GM18861 (cell line): ENCODE measurements around the gene MAP3K8.

Experiments used
- ATAC-seq: cut with Tn5 transposase; IDR thresholded peaks from one replicate; pipeline ENCODE4 v1.9.1; 2021; ENCODE audit not compliant: unreplicated experiment

MAP3K8 gene

DNA sequence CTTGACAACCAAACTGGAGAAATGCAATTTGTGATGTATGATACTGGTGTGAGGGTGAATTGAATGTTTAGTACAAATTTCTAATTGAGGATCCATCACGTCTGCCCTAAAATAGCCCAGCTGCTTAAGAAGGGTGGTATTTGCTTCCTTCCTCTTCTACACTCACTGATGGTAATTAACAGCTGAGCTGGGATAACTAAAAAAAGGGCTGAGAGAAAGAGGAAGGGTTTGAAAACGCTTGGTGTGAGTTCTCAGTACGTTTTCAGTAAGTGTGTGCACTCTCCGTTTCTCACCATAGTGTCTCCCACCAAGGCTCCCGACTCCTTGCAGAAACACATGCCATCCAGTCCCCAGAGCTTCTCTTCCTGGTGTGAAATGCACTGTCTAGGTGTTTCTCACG is 54.3 kb downstream of the MAP3K8 start:
- ATAC-seq = no peak

DNA sequence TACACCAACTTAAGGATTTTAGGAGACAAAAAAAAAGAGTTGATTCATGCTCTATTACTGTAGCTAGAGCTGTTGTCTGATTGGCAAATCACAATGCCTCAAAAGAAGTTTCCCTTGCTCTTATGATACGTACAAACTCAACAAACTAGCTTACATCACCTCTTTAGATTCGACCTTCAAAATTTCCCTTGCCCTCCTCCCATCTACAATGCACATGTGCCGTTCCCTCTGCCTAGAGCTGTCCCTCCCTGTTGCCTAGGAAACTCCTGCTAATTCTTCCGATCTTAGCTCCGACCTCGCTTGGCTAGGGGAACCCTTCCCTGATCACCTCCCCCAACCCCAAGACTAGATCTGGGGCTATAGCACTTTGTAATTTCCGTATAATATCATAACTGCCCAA is 55.4 kb downstream of the MAP3K8 start:
- no peak for ATAC-seq

DNA sequence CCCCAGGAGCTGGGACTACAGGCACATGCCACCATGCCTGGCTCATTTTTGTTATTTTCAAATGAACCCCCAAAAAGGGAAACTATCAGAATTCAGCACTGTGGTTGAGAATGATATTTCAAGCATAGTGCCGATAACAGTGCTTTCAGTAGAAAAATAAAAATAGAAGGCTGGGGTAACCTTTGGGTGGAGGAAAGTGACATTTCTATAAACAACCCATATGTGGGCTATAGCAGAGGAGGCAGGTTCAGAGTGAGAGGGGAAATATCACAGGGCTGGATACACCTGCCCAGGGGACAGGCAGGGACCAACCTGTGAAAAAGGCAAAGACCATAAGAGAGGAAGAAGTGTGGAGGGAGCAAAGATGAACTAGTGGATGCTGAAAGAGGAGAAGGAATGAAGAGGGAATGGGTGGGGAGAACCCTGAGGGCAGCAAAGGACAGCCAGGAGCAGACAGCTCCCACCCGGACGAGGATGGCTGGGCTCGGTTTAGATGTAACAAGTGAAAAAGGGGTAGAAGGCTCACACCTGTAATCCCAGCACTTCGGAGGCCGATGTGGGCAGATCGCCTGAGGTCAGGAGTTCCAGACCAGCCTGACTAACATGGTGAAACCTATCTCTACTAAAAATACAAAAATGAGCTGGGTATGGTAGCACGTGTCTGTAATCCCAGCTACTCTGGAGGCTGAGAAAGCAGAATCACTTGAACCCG is 56.5 kb downstream of the MAP3K8 start:
- peak; percentile 29 for ATAC-seq

DNA sequence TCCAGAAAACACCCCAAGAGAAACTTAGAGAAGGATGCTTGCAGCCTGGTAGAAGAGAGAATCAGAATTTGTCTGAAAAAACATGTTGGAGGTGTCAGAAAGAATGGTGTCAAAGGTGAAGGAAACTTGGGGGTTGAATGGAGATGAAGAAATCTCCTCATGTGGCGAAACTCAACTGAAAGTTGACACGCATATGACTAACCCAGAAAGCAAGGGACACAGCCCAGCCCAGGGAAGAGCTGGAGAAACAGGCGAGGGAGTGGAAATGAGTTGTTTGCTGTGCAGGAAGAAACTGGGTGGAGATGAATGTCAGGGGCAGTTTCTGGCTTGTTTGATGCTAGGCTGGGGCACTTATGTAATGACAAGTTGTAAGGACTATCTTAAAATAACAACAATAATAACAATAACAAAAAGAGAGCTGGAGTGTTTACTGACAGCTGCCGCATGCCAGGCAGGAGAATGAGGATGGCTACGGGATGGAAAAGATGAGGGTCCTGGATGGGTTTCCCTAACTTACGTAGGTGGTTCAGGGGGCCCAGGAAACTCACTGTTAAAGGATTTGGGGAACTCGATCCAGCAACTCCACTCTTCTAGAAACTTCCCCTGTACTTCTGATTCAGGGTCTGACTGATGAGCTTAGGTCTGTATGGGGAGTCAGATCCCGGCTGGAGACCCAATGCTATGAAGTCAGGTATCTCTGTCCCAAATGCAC is 57.4 kb downstream of the MAP3K8 start:
- ATAC-seq = no peak

DNA sequence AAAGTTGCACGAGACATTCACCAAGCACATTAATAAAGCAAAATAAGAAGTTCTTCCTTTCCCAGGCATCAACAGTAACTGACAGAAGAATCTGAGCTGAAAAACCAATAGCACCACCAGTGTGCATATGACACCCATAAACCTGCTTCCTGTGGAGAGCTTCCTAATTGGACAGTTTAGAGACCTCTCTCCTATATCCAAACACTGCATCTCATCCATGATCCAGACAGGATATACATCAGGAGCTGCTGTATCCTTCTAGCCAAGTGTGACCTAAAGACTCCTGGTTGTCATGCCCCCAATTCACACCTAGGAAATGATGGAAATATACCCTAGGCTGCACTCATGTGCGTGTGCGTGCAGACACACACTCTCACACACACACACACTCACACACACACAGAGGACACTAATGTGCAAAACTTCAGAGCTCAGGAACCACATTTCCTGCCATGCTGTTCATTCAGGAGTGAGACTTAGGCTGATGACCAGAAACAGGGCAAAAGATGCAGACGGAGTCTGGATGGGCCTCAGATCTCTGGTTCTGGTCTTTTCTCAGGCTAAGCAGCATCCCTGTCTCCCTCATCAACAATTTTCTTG is 58.0 kb downstream of the MAP3K8 start:
- ATAC-seq = no peak

DNA sequence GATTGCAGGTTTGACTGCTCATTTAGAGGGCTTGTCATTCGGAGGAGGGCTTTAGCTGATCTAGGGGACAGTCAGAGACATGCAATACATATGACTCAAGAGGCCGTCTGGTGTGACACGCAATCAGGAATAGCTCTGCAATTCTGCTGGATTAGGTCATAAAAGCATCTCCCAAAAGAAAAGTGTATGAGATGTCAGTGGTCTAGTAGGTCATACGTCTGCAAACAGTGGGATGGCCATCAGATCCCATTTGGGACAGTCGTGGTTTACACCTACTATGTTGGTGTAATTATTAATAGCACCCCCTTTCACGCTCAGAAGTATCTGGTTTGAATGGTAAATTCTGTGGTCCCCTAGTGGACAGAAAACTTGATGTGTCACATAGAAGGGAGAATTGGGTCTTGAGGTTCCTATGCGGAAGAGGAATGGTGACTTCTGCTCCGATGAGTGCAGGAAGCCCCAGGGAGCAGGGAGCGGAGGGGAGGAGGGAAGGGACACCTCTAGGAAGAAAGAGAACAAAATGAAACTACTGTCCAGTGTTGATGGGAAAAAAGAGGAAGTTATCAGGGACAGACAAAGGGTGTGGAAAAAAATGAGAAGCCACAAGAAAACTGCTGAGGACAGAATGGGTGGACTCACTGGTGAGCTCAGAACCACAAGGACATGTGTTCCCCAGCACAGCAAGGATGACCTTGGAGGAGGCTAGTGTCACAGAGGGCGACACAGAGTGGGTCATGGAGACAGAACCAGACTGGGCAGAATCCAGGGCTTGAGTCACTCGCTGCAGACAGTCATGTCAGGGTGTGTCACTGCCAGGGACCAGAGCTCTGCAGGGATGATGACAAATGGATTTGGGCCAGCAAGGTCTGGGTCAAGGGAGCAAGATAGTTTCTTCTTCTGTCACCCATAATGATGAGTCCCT is 59.9 kb downstream of the MAP3K8 start:
- ATAC-seq = peak; percentile 37

DNA sequence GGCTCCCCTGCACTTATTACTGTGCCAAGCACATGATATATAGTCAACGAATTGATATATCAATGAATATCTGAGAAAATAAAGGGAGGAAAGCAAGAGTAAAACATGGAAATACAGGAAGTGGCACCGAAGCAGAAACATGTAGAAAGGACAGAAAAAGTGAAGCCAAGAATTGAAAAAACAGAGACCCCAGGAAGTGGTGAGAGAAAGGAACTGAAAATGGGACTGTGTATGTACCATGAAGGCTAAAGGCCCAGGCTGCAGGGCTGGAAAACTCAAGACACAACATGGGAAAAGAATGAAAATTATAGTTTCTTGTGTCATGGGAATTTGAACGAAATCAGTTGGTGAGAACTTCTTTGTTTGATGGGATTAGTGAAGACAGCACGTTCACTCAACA is 60.6 kb downstream of the MAP3K8 start:
- no peak for ATAC-seq

DNA sequence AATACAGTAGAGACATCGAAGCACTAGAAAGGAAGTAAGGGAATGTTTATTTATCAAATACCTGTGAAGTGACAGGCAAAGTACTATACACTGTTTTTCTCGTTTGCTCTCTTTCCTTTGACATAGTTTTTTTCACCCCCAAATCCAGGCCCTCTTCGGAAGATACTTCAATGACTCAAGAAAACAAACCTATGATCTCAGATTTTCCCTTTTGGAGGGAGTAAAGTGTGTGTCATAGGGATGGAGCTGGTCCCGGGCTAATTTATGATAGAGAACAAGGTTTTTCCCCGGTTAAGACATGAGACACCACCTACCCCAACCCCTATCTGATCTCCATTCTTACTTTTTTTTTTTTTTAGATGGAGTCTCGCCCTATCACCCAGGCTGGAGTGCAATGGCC is 61.7 kb downstream of the MAP3K8 start:
- ATAC-seq = no peak

DNA sequence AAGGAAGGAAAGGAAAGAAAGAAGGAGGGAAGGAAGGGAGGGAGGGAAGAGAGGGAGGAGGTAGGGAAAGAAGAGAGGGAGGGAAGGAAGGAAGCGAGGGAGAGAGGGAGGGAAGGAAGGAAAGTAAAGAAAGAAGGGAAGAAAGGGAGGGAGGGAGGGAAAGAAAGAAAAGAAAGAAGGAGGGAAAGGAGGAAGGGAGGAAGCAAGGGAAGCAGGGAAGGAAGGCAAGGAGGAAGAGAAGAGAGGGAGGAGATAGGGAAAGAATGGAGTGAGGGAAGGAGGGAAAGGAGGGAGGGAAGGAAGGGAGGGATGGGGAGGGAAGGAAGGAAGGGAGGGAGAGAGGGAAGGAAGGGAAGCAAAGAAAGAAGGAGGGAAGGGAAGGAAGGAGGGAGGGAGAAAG is 65.8 kb downstream of the MAP3K8 start:
- no peak for ATAC-seq

DNA sequence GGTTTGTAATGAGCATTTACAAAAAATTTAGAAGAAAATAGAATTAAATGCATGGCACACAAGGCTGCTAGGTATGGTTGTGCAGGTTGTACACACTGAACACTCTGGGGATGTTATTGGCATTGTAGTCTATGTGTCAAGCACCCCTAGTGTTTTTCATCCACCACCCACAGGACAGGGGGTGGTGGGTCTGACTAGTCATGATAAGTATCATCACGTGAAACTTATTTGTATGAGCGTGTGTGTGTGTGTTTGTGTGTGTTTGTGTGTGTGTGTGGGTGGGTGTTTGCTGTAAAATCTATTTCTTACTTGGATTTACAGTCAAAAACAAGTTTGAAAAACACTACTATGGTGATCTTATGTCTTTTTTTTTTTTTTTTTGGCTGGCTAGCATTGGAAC is 66.5 kb downstream of the MAP3K8 start:
- no peak for ATAC-seq

DNA sequence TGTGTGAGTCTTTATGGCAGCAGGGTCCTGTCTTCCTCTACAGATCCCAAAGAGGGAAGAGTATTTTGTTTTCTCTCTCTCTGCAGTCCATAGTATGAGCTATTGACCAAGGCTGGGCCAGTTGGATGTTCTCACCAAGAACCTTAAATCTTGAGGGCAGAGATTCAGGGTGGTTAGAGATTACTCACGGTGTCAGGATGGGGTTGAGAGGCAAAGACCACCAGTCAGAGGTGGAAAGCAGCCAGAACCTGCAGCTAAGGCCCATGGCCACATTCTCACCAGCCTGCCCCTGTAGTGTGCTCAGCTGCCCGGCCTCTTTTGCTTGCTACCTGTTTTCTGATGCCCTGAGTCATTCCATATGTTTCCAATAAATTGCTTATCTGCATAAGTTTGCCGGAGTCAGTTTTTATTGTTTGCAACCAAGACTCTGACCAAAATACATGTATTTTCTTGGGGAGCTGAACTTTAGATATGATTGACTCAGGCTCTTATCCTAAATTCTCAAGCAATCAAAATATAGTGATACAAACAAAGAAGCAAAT is 67.0 kb downstream of the MAP3K8 start:
- no peak for ATAC-seq

DNA sequence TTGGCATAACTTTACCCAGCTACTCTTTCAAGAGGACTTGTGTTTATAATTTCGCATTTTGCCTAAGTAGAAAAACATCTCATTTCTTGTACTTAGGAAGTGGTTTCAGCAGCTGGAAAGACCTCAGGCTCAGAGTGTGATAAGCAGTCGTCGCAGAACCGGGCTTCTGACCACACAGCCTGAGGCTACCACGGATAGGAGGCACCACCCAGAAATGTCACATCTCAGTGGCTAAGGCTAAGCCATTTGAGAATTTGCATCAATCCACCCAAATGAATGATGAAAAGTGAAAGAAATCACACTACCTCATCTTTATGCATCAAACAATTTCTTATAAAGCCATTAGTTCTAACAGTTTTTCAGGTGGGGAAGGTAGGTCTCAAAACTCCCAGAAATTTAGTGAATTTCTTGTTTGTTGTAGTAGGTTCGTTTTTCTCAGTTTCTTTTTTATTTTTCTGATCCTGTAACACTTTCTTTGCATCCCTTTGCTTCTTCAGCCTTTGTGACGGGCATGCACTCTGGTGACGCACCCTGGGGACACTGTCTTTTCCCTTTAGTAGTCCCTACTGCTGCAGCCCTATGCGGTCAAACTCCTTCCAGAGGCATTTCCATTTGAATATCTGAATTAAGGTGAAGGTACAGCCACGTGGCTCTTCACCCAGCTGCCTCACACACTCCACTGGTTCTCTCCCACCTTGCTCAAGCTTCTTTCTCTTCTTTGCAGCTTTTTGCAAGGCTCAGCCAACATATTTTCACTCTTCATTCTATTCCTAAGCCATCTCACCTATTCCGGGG is 68.5 kb downstream of the MAP3K8 start:
- peak; percentile 75 for ATAC-seq

DNA sequence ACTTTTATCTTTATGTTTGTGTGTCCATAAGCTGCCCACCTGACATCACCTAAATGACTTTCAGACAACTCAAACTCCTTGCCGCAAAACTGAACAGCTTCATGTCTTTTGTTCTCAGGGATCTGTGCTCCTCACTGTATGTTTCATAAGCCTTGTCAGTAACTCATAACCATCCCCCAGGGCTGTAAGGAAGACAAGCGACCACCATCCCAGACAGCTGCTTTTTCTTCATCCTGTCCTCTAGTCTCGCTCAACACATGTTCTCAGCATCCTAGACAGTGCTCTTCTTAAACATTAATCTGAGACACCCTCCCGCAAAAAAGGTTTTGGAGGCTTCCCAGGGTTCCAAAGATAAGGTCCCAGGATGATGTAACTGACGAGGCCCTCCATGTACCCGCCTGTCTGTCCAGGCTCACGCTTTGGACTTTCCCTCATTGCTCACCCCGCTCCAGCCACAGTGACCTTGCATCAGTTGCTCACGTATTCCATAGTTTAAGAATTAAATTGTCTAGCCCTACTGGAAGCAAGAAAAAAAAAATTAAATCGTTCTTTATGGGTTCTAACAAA is 69.8 kb downstream of the MAP3K8 start:
- ATAC-seq = no peak

DNA sequence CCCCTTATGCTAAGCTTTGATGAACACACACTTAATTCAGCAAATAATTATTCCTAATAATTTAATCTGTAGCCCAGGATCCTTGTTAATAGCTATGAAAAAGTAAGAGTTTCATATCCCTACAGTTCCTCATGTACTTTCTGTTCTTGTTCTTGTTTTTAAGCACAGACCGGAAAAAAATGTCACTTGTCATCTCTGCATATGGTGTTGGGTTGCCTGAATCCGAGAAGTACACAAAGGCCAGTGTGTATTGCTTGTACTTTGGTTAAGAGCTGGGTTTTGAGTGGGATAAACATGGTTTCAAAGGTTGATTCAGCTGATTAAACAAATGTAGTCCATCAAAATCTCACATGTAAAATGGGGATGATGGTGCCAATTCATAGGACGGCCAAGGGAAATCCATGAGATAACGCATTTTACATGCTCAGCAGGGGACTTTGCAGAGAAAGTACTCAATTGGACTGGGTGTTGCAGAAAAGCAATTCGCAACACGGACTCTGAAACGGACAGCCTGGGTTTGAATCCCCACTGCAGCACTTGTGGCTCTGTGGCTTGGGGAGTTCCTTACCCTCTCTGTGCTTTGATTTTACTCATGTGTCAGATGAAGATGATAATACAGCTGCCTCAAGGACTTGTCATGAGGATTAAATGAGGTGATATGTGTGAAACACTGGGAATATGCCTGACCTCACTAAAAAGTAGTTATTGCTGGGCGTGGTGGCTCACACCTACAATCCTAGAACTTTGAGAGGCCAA is 71.7 kb downstream of the MAP3K8 start:
- no peak for ATAC-seq

DNA sequence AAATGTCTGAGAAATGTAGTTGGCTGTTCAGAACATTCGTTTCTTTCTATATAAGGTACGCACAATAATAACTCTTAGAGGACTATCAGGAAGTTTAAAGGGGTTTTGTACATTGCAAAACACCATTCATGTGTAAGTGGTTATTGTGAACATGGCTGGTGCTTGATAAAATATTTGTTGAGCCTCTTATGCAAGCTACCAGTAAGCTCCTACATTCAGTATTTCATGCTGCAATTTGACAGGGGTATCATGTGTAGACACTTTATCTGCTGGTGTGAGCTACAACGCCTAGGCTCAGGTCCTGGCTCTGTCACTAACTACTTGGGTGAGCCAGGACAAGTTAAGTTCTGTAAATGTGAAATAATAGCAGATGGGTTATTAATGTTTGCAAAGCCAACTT is 75.5 kb downstream of the MAP3K8 start:
- no peak for ATAC-seq

DNA sequence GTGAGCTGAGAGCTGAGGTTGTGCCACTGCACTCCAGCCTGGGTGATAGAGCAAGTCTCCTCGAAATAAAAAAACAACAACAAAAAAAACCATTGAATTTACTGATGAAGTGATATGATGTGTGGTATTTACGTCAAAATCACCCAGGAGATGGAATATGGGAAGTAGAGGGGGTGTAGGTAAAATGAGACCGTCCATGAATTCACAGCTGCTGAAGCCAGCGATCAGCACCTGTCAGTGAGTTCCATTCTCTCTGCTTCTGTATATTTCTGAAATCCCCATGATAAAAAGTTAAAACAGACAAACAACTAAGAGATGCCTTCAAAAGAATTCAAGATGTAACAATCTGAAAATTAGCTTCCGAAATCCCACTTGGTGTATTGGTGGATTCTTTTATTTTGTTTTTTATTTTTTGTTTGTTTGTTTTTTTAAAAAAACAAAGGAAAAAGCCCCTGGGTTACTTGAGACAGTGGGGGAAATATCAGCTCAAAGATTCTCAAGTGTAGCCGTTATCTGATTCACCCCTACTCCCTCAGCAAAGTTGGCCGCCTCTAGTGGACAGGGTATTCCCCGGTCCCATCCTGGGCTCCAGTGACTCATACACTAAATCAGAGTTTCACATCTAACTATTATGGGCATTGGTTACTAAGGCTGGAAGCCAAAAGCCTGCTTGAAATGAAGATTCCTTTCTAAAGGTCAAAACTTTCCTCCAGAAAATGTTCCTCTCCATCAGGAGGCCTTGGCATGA is 76.4 kb downstream of the MAP3K8 start:
- peak; percentile 83 for ATAC-seq

DNA sequence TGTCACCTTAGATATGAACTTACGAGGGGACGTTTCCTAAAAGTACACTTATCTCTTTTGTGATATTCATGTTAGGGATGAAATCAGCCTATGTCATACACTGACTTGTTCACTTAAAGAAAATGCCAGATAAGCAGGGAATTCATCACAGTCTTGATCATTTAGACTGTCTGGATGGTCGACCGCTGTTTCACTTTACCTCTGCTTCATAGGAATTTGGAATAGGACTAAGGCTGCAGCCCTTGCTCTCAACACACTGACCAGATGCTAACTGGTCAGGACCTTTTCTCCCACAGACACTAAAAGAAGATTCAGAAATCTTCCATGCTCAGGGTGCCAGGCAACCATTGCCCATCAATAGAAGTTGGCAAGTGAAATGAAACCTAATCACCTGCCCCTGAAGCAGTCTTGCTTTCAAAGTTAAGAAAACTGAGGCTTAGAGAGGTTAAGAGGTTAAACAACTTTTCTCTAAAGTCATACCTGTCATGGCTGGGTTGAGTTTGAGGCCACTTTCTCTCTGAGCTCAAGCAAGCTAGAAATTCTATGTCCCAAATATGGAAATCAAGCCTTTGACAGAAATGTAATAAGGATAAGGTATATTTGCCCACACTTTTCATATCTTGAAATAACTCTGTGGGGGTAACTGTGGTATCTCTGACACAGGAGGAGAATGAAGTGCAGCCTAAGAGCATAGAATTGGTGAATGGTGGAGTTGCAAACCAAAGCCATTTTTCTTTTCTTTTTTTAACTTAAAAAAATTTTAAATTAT is 77.1 kb downstream of the MAP3K8 start:
- ATAC-seq = peak; percentile 29
